Stimulated activated naive CD4-positive, alpha-beta T cell treated with Interleukin-2 at 50 U/mL for 16 hours (primary cell): ENCODE results near the gene ERRFI1.
"Not testable (repeated sequence)": the region's sequence is repeated elsewhere in the genome, so short reads cannot be mapped to it uniquely, and the experiment has no call there.

Experiments used
- DNase-seq: peaks from one replicate; lab custom pipeline; 2025; lab: John Stamatoyannopoulos, UW

The ERRFI1 gene

GRCh38 chr1:7970246-7970645 is 55.9 kb downstream of the ERRFI1 start:
- no peak for DNase-seq

GRCh38 chr1:7967651-7968050 is 58.5 kb downstream of the ERRFI1 start:
- DNase-seq: no peak

GRCh38 chr1:7967196-7967595 is 58.9 kb downstream of the ERRFI1 start:
- no peak for DNase-seq

- DNase-seq: no peak
These were observed 61.6 kb downstream of the ERRFI1 start for GRCh38 chr1:7964476-7964875.

- not testable (repeated sequence) for DNase-seq
These were observed 62.3 kb downstream of the ERRFI1 start for GRCh38 chr1:7963841-7964240.

- DNase-seq: not testable (repeated sequence)
These were observed 62.8 kb downstream of the ERRFI1 start for GRCh38 chr1:7963378-7963730.

GRCh38 chr1:7962636-7963377 is 63.3 kb downstream of the ERRFI1 start:
- DNase-seq: no peak

GRCh38 chr1:7962014-7962335 is 64.1 kb downstream of the ERRFI1 start:
- DNase-seq: peak; percentile 48
